HG02970 (cell line): ENCODE results near the gene PKN1.

Experiments
- ATAC-seq: cut with Tn5 transposase; IDR thresholded peaks from one replicate; pipeline ENCODE4 v1.9.1; 2021; ENCODE audit warnings: mild to moderate bottlenecking, moderate library complexity, moderate number of reproducible peaks; ENCODE audit not compliant: unreplicated experiment, low FRiP score

The PKN1 gene

GRCh38 chr19:14425696-14426138, 7.4 kb upstream of the PKN1 start:
- no peak for ATAC-seq

- ATAC-seq = no peak
Measured at GRCh38 chr19:14427461-14427860, 5.6 kb upstream of the PKN1 start.

GRCh38 chr19:14428882-14429416, 4.2 kb upstream of the PKN1 start:
- no peak for ATAC-seq

- ATAC-seq = no peak
Measured at GRCh38 chr19:14430712-14431111, 2.4 kb upstream of the PKN1 start.

GRCh38 chr19:14433554-14434501, 722 bp downstream of the PKN1 start:
- ATAC-seq = peak; percentile 33

GRCh38 chr19:14434543-14435319, 1.6 kb downstream of the PKN1 start:
- ATAC-seq = no peak

GRCh38 chr19:14435320-14436050, 2.4 kb downstream of the PKN1 start:
- ATAC-seq = no peak

- ATAC-seq = no peak
Measured at GRCh38 chr19:14437578-14438140, 4.6 kb downstream of the PKN1 start.

GRCh38 chr19:14439014-14439413, 5.9 kb downstream of the PKN1 start:
- no peak for ATAC-seq

GRCh38 chr19:14440049-14440448, 6.9 kb downstream of the PKN1 start:
- peak; percentile 68 for ATAC-seq

- ATAC-seq = no peak
Measured at GRCh38 chr19:14441041-14441938, 8.2 kb downstream of the PKN1 start.

GRCh38 chr19:14442891-14443631, 10.0 kb downstream of the PKN1 start:
- no peak for ATAC-seq

GRCh38 chr19:14443632-14444216, 10.6 kb downstream of the PKN1 start:
- no peak for ATAC-seq

- no peak for ATAC-seq
Measured at GRCh38 chr19:14446336-14447036, 13.4 kb downstream of the PKN1 start.

GRCh38 chr19:14449321-14449720, 16.2 kb downstream of the PKN1 start:
- ATAC-seq = no peak

GRCh38 chr19:14450168-14450874, 17.2 kb downstream of the PKN1 start:
- no peak for ATAC-seq

GRCh38 chr19:14450876-14451275, 17.8 kb downstream of the PKN1 start:
- ATAC-seq = no peak
